Measurements from ENCODE around the gene GNB4.

The GNB4 gene

GRCh38 chr3:179416681-179417080, 34.6 kb downstream of the GNB4 start:
- no peak for DNase-seq
- H3K9me3 ChIP-seq (ENCODE audit: control insufficient read depth, low read length), result no peaks in the 10 kb centered on the region
- no peaks in the 10 kb centered on the region for H3K36me3 ChIP-seq (ENCODE audit: control insufficient read depth, insufficient read depth, low read length)
- H3K27ac ChIP-seq (ENCODE audit: insufficient read depth, low read length, poor library complexity, severe bottlenecking), result no peak overlapping the region
- H3K27me3 ChIP-seq (replicated peaks; ENCODE audit: control insufficient read depth, insufficient read depth, low read length, poor library complexity, severe bottlenecking), result no peaks in the 10 kb centered on the region
- H3K4me3 ChIP-seq (ENCODE audit: insufficient read depth, low read depth, low read length, poor library complexity, severe bottlenecking), result no peak overlapping the region
- no peaks in the 10 kb centered on the region for H3K4me1 ChIP-seq (ENCODE audit: control insufficient read depth, insufficient read depth, low read length, poor library complexity, severe bottlenecking)

- H3K36me3 ChIP-seq (ENCODE audit: control insufficient read depth, insufficient read depth, low read length), result no peaks in the 10 kb centered on the region
- no peaks in the 10 kb centered on the region for H3K9me3 ChIP-seq (ENCODE audit: control insufficient read depth, low read length)
- no peaks in the 10 kb centered on the region for H3K4me1 ChIP-seq (ENCODE audit: control insufficient read depth, insufficient read depth, low read length, poor library complexity, severe bottlenecking)
- no peak for DNase-seq
- no peak overlapping the region for H3K27ac ChIP-seq (ENCODE audit: insufficient read depth, low read length, poor library complexity, severe bottlenecking)
- no peaks in the 10 kb centered on the region for H3K27me3 ChIP-seq (replicated peaks; ENCODE audit: control insufficient read depth, insufficient read depth, low read length, poor library complexity, severe bottlenecking)
- H3K4me3 ChIP-seq (ENCODE audit: insufficient read depth, low read depth, low read length, poor library complexity, severe bottlenecking), result no peak overlapping the region
Measured at GRCh38 chr3:179415377-179415776, 35.9 kb downstream of the GNB4 start.

GRCh38 chr3:179414804-179415203, 36.5 kb downstream of the GNB4 start:
- H3K36me3 ChIP-seq (ENCODE audit: control insufficient read depth, insufficient read depth, low read length), result no peaks in the 10 kb centered on the region

GRCh38 chr3:179410999-179411398, 40.3 kb downstream of the GNB4 start:
- no peak overlapping the region for H3K27ac ChIP-seq (ENCODE audit: insufficient read depth, low read length, poor library complexity, severe bottlenecking)
- H3K27me3 ChIP-seq (replicated peaks; ENCODE audit: control insufficient read depth, insufficient read depth, low read length, poor library complexity, severe bottlenecking), result no peaks in the 10 kb centered on the region
- DNase-seq, result no peak
- no peaks in the 10 kb centered on the region for H3K9me3 ChIP-seq (ENCODE audit: control insufficient read depth, low read length)
- no peaks in the 10 kb centered on the region for H3K36me3 ChIP-seq (ENCODE audit: control insufficient read depth, insufficient read depth, low read length)
- no peak overlapping the region for H3K4me3 ChIP-seq (ENCODE audit: insufficient read depth, low read depth, low read length, poor library complexity, severe bottlenecking)
- no peaks in the 10 kb centered on the region for H3K4me1 ChIP-seq (ENCODE audit: control insufficient read depth, insufficient read depth, low read length, poor library complexity, severe bottlenecking)

More at GRCh38 chr3:179414804-179415203, 36.5 kb downstream of the GNB4 start:
- Histone ChIP-seq H3K27me3 (replicated peaks; ENCODE audit: control insufficient read depth, insufficient read depth, low read length, poor library complexity, severe bottlenecking) (no peaks in the 10 kb centered on the region), H3K27ac (ENCODE audit: insufficient read depth, low read length, poor library complexity, severe bottlenecking) (no peak overlapping the region), H3K4me1 (ENCODE audit: control insufficient read depth, insufficient read depth, low read length, poor library complexity, severe bottlenecking) (no peaks in the 10 kb centered on the region), H3K9me3 (ENCODE audit: control insufficient read depth, low read length) (no peaks in the 10 kb centered on the region), H3K4me3 (ENCODE audit: insufficient read depth, low read depth, low read length, poor library complexity, severe bottlenecking) (no peak overlapping the region)
- DNase-seq, result no peak

GRCh38 chr3:179410331-179410730, 40.9 kb downstream of the GNB4 start:
- no peak overlapping the region for H3K4me3 ChIP-seq (ENCODE audit: insufficient read depth, low read depth, low read length, poor library complexity, severe bottlenecking)
- no peak for DNase-seq
- no peaks in the 10 kb centered on the region for H3K36me3 ChIP-seq (ENCODE audit: control insufficient read depth, insufficient read depth, low read length)
- H3K4me1 ChIP-seq (ENCODE audit: control insufficient read depth, insufficient read depth, low read length, poor library complexity, severe bottlenecking), result no peaks in the 10 kb centered on the region
- no peaks in the 10 kb centered on the region for H3K27me3 ChIP-seq (replicated peaks; ENCODE audit: control insufficient read depth, insufficient read depth, low read length, poor library complexity, severe bottlenecking)
- no peak overlapping the region for H3K27ac ChIP-seq (ENCODE audit: insufficient read depth, low read length, poor library complexity, severe bottlenecking)
- H3K9me3 ChIP-seq (ENCODE audit: control insufficient read depth, low read length), result no peaks in the 10 kb centered on the region

GRCh38 chr3:179404307-179404706, 47.0 kb downstream of the GNB4 start:
- Histone ChIP-seq H3K36me3 (ENCODE audit: control insufficient read depth, insufficient read depth, low read length) (no peaks in the 10 kb centered on the region), H3K9me3 (ENCODE audit: control insufficient read depth, low read length) (no peaks in the 10 kb centered on the region), H3K4me3 (ENCODE audit: insufficient read depth, low read depth, low read length, poor library complexity, severe bottlenecking) (no peak overlapping the region), H3K27ac (ENCODE audit: insufficient read depth, low read length, poor library complexity, severe bottlenecking) (no peak overlapping the region), H3K4me1 (ENCODE audit: control insufficient read depth, insufficient read depth, low read length, poor library complexity, severe bottlenecking) (no peaks in the 10 kb centered on the region), H3K27me3 (replicated peaks; ENCODE audit: control insufficient read depth, insufficient read depth, low read length, poor library complexity, severe bottlenecking) (no peaks in the 10 kb centered on the region)
- no peak for DNase-seq

GRCh38 chr3:179402963-179403362, 48.3 kb downstream of the GNB4 start:
- H3K36me3 ChIP-seq (ENCODE audit: control insufficient read depth, insufficient read depth, low read length), result no peaks in the 10 kb centered on the region
- DNase-seq, result no peak
- H3K4me1 ChIP-seq (ENCODE audit: control insufficient read depth, insufficient read depth, low read length, poor library complexity, severe bottlenecking), result no peaks in the 10 kb centered on the region
- no peaks in the 10 kb centered on the region for H3K9me3 ChIP-seq (ENCODE audit: control insufficient read depth, low read length)
- H3K4me3 ChIP-seq (ENCODE audit: insufficient read depth, low read depth, low read length, poor library complexity, severe bottlenecking), result no peak overlapping the region
- H3K27me3 ChIP-seq (replicated peaks; ENCODE audit: control insufficient read depth, insufficient read depth, low read length, poor library complexity, severe bottlenecking), result no peaks in the 10 kb centered on the region
- no peak overlapping the region for H3K27ac ChIP-seq (ENCODE audit: insufficient read depth, low read length, poor library complexity, severe bottlenecking)

- H3K36me3 ChIP-seq (ENCODE audit: control insufficient read depth, insufficient read depth, low read length), result no peaks in the 10 kb centered on the region
- H3K9me3 ChIP-seq (ENCODE audit: control insufficient read depth, low read length), result no peaks in the 10 kb centered on the region
Measured at GRCh38 chr3:179401561-179401960, 49.7 kb downstream of the GNB4 start.

GRCh38 chr3:179398574-179399231, 52.6 kb downstream of the GNB4 start:
- DNase-seq, result no peak
- Histone ChIP-seq H3K4me1 (ENCODE audit: control insufficient read depth, insufficient read depth, low read length, poor library complexity, severe bottlenecking) (no peaks in the 10 kb centered on the region), H3K9me3 (ENCODE audit: control insufficient read depth, low read length) (no peaks in the 10 kb centered on the region), H3K27me3 (replicated peaks; ENCODE audit: control insufficient read depth, insufficient read depth, low read length, poor library complexity, severe bottlenecking) (no peaks in the 10 kb centered on the region), H3K36me3 (ENCODE audit: control insufficient read depth, insufficient read depth, low read length) (peaks cover 11% of the 10 kb centered on the region), H3K27ac (ENCODE audit: insufficient read depth, low read length, poor library complexity, severe bottlenecking) (no peak overlapping the region), H3K4me3 (ENCODE audit: insufficient read depth, low read depth, low read length, poor library complexity, severe bottlenecking) (no peak overlapping the region)

More at GRCh38 chr3:179401561-179401960, 49.7 kb downstream of the GNB4 start:
- no peaks in the 10 kb centered on the region for H3K4me1 ChIP-seq (ENCODE audit: control insufficient read depth, insufficient read depth, low read length, poor library complexity, severe bottlenecking)
- H3K27me3 ChIP-seq (replicated peaks; ENCODE audit: control insufficient read depth, insufficient read depth, low read length, poor library complexity, severe bottlenecking), result no peaks in the 10 kb centered on the region
- no peak overlapping the region for H3K27ac ChIP-seq (ENCODE audit: insufficient read depth, low read length, poor library complexity, severe bottlenecking)
- H3K4me3 ChIP-seq (ENCODE audit: insufficient read depth, low read depth, low read length, poor library complexity, severe bottlenecking), result no peak overlapping the region
- no peak for DNase-seq

- no peak overlapping the region for H3K4me3 ChIP-seq (ENCODE audit: insufficient read depth, low read depth, low read length, poor library complexity, severe bottlenecking)
- peaks cover 52% of the 10 kb centered on the region for H3K36me3 ChIP-seq (ENCODE audit: control insufficient read depth, insufficient read depth, low read length)
Measured at GRCh38 chr3:179391906-179392305, 59.4 kb downstream of the GNB4 start.

More at GRCh38 chr3:179391906-179392305, 59.4 kb downstream of the GNB4 start:
- H3K9me3 ChIP-seq (ENCODE audit: control insufficient read depth, low read length), result no peaks in the 10 kb centered on the region
- no peaks in the 10 kb centered on the region for H3K27me3 ChIP-seq (replicated peaks; ENCODE audit: control insufficient read depth, insufficient read depth, low read length, poor library complexity, severe bottlenecking)
- no peak for DNase-seq
- H3K4me1 ChIP-seq (ENCODE audit: control insufficient read depth, insufficient read depth, low read length, poor library complexity, severe bottlenecking), result no peaks in the 10 kb centered on the region
- H3K27ac ChIP-seq (ENCODE audit: insufficient read depth, low read length, poor library complexity, severe bottlenecking), result no peak overlapping the region

All from effector memory CD4-positive, alpha-beta T cell (primary cell).